ENCODE measurements around the gene CARD8. TPM values are rescaled to one million over a fixed set of nuclear protein-coding genes. Genes with fewer than 3 reads are reported as not detected.

CARD8 gene
- total RNA-seq, 1 donor from 2014 or later: 101 TPM

DNA sequence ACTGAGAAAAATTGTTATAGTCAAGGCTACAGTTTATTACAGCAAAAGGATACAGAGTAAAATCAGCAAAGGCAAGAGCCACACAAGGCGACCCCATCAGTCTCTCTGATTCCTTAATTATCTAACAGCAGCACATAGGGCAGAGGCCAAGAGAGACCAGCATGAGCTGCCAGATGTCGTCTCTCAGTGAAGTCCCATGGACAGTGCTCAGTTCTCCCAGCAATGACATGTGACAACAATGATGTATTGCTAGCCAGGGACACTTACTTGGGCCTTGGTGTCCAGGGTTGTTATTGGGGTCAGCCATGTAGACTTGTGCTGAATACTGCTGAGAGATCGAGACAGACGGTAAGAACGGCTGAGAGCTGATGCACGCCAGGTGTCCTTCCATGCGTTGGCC lies 63.0 kb downstream of the CARD8 start:
- ATAC-seq (no peak), DNase-seq (no peak)
- Histone ChIP-seq H3K27ac (no peak overlapping the region), H3K4me1 (peaks cover 4% of the 10 kb centered on the region), H3K36me3 (no peaks in the 10 kb centered on the region), H3K4me3 (no peak overlapping the region), H3K27me3 (ENCODE audit: low read depth) (no peaks in the 10 kb centered on the region), H3K9me3 (no peaks in the 10 kb centered on the region)
- intact Hi-C loops (cut with DNase I): no loop called here
- TF ChIP-seq, protein P1, sequence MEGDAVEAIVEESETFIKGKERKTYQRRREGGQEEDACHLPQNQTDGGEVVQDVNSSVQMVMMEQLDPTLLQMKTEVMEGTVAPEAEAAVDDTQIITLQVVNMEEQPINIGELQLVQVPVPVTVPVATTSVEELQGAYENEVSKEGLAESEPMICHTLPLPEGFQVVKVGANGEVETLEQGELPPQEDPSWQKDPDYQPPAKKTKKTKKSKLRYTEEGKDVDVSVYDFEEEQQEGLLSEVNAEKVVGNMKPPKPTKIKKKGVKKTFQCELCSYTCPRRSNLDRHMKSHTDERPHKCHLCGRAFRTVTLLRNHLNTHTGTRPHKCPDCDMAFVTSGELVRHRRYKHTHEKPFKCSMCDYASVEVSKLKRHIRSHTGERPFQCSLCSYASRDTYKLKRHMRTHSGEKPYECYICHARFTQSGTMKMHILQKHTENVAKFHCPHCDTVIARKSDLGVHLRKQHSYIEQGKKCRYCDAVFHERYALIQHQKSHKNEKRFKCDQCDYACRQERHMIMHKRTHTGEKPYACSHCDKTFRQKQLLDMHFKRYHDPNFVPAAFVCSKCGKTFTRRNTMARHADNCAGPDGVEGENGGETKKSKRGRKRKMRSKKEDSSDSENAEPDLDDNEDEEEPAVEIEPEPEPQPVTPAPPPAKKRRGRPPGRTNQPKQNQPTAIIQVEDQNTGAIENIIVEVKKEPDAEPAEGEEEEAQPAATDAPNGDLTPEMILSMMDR (IDR thresholded peaks at IDR 0.05): no peak

- TF ChIP-seq, protein P1 (IDR thresholded peaks at IDR 0.05): no peak
- Histone ChIP-seq H3K4me3 (no peak overlapping the region), H3K9me3 (no peaks in the 10 kb centered on the region), H3K27ac (no peak overlapping the region), H3K27me3 (ENCODE audit: low read depth) (no peaks in the 10 kb centered on the region), H3K36me3 (no peaks in the 10 kb centered on the region), H3K4me1 (no peaks in the 10 kb centered on the region)
- ATAC-seq (no peak), DNase-seq (no peak)
- intact Hi-C loops (cut with DNase I): no loop called here
Measured at GRCh38 chr19:48190885-48191284, 64.8 kb downstream of the CARD8 start.

- no peak for DNase-seq
- no peaks in the 10 kb centered on the region for H3K4me1 ChIP-seq
- peak in 1 of 2 donors; percentile 86 for ATAC-seq
Measured at GRCh38 chr19:48190288-48190884, 65.3 kb downstream of the CARD8 start.

DNA sequence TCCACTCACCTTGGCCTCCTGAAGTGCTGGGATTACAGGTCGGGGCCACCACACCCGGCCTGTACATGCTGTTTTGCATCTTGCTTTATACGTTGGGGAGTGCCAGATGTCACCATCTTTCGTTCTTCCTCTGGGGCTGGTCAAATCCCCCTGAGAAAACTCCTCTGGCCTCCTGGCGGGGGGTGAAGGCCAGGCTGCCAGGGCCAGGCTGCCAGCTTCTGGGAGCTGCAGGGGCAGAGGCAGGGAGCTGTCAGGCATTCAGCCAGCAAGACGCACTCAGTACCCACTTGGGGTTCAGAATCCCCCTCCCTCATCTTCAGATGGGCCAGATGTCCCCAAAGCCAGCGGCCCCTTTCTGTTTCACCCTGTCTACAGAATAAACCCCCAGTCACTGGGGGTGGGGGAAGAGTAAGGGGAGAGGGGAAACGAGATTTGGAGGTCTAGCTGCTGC lies 69.1 kb downstream of the CARD8 start:
- TF ChIP-seq, protein P1 (IDR thresholded peaks at IDR 0.05): no peak
- Histone ChIP-seq H3K4me3 (no peak overlapping the region), H3K27ac (no peak overlapping the region), H3K9me3 (peaks cover 3% of the 10 kb centered on the region), H3K36me3 (no peaks in the 10 kb centered on the region), H3K27me3 (ENCODE audit: low read depth) (no peaks in the 10 kb centered on the region), H3K4me1 (no peaks in the 10 kb centered on the region)
- ATAC-seq: no peak
- intact Hi-C loops (cut with DNase I): no loop called here
- no peak for DNase-seq

More at GRCh38 chr19:48190288-48190884, 65.3 kb downstream of the CARD8 start:
- H3K4me3 ChIP-seq: no peak overlapping the region
- intact Hi-C loops (cut with DNase I): no loop called here
- no peaks in the 10 kb centered on the region for H3K36me3 ChIP-seq
- no peak overlapping the region for H3K27ac ChIP-seq
- TF ChIP-seq, protein P1 (IDR thresholded peaks at IDR 0.05): no peak
- H3K27me3 ChIP-seq (ENCODE audit: low read depth): no peaks in the 10 kb centered on the region
- H3K9me3 ChIP-seq: no peaks in the 10 kb centered on the region

GRCh38 chr19:48186015-48186414 lies 69.7 kb downstream of the CARD8 start:
- Histone ChIP-seq H3K4me1 (no peaks in the 10 kb centered on the region), H3K4me3 (no peak overlapping the region), H3K27ac (no peak overlapping the region), H3K27me3 (ENCODE audit: low read depth) (no peaks in the 10 kb centered on the region), H3K9me3 (peaks cover 7% of the 10 kb centered on the region), H3K36me3 (no peaks in the 10 kb centered on the region)
- TF ChIP-seq, protein P1 (IDR thresholded peaks at IDR 0.05): no peak
- ATAC-seq (no peak), DNase-seq (no peak)
- intact Hi-C loops (cut with DNase I): no loop called here
